Activated T-cell treated with anti-CD3 and anti-CD28 coated beads for 4 hours (primary cell): Measurements from ENCODE around the gene ZNG1E.
"Not testable (repeated sequence)": the region's sequence is repeated elsewhere in the genome, so short reads cannot be mapped to it uniquely, and the experiment has no call there.

Experiments
- DNase-seq: peaks from one replicate; pipeline ENCODE4 v3.0.0-alpha.2; 2020

ZNG1E gene

GRCh38 chr9:65675589-65676021 lies at the start of gene ZNG1E:
TSS of gene ZNG1E (plus strand) at chr9:65675928. CDS start at chr9:65675977, 49 bp downstream.
- peak; percentile 41 for DNase-seq

GRCh38 chr9:65673579-65673978 lies 2.1 kb upstream of the ZNG1E start:
- DNase-seq = not testable (repeated sequence)

- not testable (repeated sequence) for DNase-seq
Observed at GRCh38 chr9:65675018-65675417, 710 bp upstream of the ZNG1E start.

GRCh38 chr9:65676389-65676788 lies 661 bp downstream of the ZNG1E start:
- DNase-seq = not testable (repeated sequence)

GRCh38 chr9:65678533-65678932 lies 2.8 kb downstream of the ZNG1E start:
- DNase-seq = not testable (repeated sequence)

GRCh38 chr9:65703550-65703949 lies 27.8 kb downstream of the ZNG1E start:
- not testable (repeated sequence) for DNase-seq

- not testable (repeated sequence) for DNase-seq
Observed at GRCh38 chr9:65714445-65714844, 38.7 kb downstream of the ZNG1E start.

GRCh38 chr9:65737096-65737564 lies 61.4 kb downstream of the ZNG1E start, which contains the start of gene FOXD4L4:
TSS of gene FOXD4L4 (plus strand) at chr9:65737146. CDS start at chr9:65737146, 0 bp downstream.
- DNase-seq = not testable (repeated sequence)

GRCh38 chr9:65738133-65738532 lies 62.4 kb downstream of the ZNG1E start:
- DNase-seq = not testable (repeated sequence)
